ENCODE data around the gene STK32C.
"Not testable (repeated sequence)": the region's sequence is repeated elsewhere in the genome, so short reads cannot be mapped to it uniquely, and the experiment has no call there.

STK32C gene

DNA sequence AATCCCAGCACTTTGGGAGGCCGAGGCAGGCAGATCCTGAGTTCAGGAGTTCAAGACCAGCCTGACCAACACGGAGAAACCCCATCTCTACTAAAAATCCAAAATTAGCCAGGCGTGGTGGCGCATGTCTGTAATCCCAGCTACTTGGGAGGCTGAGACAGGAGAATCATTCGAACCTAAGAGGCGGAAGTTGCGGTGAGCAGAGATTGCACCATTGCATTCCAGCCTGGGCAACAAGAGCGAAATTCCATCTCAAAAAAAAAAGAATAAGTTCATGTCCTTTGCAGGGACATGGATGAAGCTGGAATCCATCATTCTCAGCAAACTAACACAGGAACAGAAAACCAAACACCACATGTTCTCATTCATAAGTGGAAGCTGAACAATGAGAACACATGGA, 7.1 kb upstream of the STK32C start:
- not testable (repeated sequence) for DNase-seq

DNA sequence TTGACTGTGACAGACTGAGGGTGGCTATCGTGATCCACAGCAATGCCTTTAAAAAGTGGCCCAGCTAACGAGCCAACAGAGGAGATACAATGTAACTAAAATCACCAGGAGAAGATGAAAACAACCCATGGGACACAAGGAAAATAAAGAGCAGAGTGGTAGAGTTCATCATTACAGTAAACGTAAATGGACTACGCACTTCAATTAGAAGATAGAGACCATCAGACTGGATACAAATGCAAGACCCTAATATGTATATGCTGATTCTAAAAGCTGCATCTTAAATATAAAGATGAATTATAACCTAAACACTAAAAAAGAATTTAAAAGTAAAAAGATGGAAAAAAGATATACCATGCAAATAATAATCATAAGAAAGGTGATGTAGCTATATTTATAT, 6.6 kb upstream of the STK32C start:
- no peak for DNase-seq

DNA sequence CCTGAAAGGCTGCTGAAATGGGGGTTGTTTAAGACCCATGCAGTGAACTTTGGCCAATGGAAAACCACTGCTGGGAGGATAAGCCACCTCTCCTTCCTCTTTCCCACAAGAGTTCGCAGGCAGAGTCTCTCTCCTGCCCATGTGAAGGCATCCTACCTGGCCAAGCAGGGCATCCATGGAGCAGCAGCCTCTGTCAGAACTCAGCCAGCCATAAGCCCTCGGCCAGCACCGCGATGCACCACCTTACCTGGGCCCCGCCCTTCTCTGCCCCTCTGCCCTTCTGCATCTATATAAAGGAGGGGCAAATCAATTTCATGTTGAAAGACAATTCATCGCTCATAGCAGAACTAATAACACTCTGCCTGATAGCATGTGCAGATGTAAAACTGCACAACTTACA, 6.1 kb upstream of the STK32C start:
- no peak for DNase-seq

GRCh38 chr10:132313305-132313704, 5.6 kb upstream of the STK32C start:
- DNase-seq = no peak

GRCh38 chr10:132311338-132311939, 3.7 kb upstream of the STK32C start:
- DNase-seq = no peak

DNA sequence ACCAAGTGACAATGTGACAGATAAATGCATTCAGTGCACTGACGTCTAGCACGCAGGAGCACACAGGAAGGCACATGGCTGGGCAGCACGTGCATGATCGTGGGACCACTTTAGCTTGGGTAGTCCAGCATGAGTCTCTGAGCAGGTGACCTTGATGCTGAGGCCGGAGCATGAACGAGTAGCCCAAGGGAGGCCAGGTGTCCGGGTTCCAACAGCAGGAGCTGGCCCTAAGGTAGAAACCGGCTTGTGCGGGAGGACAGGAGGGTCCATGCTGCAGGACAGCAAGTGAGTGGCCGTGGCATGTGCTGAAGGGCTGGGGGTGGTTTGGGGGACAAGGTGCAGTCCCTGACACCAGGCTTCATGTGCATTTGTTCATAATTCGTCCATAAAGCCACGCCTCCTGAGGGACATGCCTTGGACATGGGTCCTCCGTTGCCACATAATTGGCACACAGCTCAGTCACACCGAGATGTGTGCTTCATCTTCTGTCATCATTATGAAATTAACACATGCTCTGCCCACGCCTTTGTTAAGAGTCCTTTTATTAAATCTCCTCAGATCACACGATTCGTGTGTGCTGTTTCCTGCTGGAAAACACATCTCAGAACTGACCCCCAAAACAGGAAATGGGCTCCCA, 3.1 kb upstream of the STK32C start:
- DNase-seq = no peak

DNA sequence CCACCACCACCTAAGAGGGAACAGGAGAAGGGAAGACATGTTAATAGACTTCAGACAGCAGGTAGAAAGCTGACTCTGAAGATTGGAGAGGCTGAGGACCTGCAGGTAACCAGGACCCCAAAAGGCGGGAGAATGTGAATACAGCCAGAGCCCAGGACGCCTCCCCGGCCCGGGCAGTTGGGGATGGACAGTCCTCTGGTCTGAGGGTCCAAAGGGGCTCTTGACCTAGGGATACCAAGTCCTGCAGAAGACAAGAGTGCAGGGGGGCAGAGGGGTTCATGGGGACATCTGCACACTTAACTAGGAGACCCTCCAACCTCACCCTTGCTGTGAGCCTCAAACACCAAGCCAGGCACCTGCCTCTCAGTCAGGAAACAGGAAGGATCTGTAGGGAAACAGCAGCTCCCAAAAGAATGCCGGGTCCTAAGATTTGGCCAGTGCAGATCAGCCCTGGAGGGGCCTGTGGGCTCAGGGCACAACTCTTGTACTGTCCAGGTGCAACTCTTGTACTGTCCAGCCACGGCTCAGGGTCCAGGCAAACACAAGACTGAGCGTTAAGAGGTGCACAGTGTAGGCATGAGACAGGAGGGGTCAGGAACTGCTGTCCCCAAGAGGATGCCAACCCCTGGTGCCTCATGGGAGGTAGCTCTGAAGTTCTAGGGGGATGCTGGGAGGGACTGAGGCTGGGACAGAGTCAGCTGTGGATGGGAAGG, 2.3 kb upstream of the STK32C start:
- DNase-seq = no peak

DNA sequence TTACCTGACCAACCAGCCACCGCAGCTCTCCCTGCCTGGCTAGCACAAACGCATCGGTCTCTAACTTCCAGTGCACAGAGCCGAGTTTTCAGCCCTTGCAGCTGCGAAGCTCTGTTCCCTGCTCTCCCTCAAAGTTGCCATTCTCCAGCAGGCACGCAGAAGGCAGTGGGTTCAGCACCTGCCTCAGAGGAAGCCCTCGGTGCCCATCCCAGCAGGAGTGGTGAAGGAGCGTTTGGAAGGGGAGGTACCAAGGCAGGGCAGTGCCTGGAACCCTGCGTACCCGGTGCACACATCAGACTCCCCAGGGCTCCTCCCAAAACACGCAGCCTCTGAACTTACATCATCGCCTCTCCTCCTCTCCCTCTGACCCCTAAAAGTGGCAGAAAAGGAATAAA, 1.7 kb upstream of the STK32C start:
- DNase-seq = no peak

DNA sequence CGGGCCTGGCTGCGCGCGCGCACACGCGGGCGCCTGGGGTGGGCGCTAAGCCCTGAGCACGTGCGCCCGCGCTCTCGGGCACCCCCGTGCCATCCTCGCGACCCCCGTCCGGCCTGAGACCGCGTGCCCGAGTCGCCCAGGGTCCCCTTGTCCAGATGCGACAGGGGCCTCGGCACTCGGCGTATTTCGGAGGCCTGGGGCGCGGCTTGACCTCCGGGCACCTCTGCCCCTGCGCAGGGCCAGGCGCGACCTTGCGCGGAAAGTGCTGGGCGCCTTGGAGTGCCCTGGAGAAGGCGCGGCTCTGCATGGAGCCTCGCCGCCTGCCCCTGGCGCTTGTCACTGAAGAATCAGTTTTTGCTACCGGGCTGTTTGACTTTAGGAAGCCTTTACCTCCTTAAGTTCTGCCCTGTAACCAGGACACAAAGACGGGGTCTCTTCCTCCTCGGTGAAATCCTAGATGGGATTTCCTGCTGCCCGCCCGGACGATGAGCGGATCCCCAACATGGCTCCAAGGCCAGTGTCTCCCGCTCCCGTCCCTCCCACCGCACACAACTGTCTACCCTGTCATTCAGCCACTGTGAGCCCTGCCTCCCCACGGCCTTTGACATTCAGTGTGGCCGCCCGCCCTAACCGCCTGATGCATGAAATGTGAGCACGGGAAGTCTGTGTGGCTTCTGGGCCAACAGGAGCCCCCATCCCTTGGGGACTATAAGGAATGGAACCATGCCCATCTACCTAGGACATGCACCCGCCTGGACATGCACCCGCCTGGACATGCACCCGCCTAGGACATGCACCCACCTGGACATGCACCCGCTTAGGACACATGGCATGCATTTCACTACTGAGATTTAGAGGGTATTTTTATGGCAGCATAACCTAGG, 1.1 kb upstream of the STK32C start:
- DNase-seq = no peak

DNA sequence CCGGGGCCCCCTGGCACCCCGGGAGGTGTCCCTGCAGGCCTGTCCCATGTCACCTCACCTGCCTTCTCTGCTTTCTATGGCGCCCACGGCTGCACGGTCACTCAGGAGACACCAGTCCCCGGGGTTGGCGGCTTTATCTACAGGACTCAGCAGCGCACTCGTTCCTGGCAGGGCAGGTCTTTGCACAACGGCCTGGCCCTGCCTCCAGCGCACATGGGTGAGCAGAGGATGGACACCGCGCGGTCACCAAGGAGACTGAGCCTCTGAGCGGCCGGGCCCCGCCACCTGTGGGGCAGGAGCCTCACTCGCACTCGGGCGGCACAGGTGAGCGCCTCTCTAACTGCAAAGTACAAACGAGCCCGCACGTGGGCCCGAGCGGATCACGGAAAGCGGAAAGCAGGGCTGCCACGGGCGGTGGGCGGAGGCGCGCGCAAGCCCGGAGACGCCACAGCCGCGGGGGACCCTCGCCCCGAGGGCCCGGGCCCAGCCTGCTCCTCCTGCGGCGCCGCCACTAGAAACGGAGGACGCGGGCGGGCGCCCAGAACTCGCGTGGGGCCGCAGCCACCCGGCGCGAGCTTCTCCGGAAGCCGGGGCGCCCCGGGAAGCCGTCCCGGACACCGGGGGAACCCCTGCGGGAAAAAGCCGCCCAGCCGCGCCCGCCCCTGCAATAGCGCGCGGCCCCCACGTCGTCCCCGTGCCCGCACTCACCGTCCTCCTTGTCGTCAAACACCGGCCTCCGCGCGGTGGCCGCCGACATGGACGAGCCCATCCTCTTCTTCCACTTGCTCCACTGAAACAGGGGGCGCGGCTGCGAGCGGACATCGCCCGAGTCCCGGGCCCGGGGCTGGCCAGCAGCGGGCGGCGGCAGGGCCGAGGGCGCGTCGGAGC, 642 bp downstream of the STK32C start:
- peak; percentile 77 for DNase-seq

DNA sequence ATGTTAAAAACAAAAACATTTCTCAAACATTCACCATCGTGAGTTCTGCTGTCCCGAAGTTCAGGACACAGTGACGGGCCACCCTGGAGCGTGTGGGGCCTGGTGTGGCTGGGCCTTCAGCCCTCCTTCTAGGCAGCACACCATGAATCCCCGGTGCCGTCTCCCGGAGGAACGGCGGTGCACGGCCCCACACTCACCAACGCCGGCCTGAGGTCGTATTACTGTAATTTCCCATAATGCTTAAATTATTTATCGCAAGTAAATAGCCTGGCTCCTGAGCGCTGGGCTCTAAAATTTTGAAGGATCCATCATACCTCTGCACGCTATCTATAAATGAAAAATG, 1.4 kb downstream of the STK32C start:
- DNase-seq = no peak

GRCh38 chr10:132305654-132306342, 2.0 kb downstream of the STK32C start:
- no peak for DNase-seq

DNA sequence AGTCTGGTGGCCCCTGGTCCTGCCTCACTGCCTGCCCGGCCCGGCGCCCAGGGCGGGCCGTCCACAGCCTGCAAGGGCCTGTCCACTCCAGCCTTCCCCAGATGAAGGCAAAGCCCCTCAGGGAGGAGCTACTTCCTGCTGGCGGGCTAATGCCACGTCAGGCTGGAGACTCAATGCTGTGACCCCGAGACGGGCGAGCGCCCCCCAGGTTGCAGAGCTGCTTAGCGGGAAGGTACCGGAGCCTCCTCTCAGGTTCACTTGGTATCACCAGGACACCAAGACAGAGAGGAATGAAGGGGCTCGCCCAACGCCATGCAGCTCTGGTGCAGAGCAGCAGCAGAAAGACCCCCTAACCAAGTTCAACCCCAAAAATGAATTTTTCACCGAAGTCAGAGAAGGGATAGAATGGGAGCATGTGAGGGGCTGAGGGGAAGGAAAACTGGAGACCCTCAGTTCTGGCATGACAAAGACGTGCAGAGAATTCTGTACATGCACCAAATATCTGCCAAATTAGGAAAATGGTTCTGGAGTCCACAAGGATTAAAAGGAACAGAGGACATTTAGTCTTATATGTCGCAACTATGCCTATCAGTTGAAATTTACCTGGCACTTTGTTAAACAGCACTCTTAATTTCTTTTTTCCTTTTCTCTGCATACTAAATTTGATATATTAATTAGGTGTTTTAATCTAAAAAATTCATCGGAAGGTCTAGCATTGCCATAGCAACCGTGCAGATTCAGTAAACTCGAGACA, 2.8 kb downstream of the STK32C start:
- no peak for DNase-seq

GRCh38 chr10:132303361-132304115, 4.2 kb downstream of the STK32C start:
- no peak for DNase-seq

- DNase-seq = no peak
These were observed 5.1 kb downstream of the STK32C start for GRCh38 chr10:132302421-132303310.

DNA sequence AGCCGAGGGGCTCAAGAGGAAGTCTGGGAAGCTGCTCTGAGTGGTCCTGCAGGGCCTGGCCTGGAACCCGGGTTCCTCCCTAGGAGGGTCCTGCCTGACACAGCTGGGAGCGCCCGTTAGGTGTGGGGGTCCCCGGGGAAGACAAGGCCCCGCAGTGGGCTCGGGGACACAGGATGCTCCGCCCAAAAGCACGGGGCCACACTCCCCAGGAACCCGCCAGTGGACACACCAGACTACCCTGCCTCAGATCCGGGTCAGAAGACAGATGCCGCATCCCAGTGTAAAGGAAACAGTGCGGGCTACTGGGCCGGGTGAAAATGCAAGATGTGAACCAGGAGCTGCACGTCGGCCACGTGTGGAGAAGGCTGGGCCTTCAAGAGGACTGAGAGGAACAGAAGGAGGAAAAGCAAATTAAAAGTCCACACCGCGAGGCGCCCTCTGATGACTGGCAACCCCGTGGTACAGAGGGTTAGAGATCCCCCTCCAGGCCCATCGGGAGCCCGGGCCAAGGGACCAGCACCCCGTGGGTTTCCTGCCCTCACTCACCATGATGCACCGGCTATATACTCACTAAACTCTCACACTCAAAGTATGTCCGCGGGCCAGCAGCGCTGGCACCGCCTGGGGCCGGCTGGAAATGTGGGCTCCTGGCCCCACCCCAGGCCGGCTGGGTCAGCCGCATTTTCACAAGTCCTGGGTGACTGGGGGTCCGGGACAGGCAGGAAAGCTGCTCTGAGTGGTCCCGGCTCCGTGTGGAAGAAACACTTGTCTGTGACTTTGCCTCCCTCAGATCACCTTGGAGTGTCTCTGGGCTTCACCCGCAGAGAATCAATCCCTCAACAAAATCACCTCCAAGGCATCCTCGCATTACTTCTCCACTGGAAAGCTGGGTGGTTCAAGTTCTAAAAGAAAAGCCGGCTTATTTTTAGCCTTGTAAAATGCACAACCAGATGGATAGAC, 6.1 kb downstream of the STK32C start:
- no peak for DNase-seq

GRCh38 chr10:132300582-132300981, 7.2 kb downstream of the STK32C start:
- no peak for DNase-seq

Measured in hematopoietic multipotent progenitor cell treated with erythropoietin and hydrocortisone succinate and interleukin-3 and kit ligand, for 4 days (in vitro differentiated cells).